Stimulated activated CD8-positive, alpha-beta memory T cell treated with anti-CD3 and anti-CD28 coated beads, Interleukin-12 subunit alpha, Interleukin-12 subunit beta, amount 100 ng/mL, for 1 hour (primary cell): ENCODE measurements around the gene TRAF3IP1.
"Not testable (repeated sequence)": the region's sequence is repeated elsewhere in the genome, so short reads cannot be mapped to it uniquely, and the experiment has no call there.

Experiments
- DNase-seq: peaks from one replicate; pipeline ENCODE4 v3.0.0-alpha.2; 2020; ENCODE audit warnings: low read depth

The TRAF3IP1 gene, protein sequence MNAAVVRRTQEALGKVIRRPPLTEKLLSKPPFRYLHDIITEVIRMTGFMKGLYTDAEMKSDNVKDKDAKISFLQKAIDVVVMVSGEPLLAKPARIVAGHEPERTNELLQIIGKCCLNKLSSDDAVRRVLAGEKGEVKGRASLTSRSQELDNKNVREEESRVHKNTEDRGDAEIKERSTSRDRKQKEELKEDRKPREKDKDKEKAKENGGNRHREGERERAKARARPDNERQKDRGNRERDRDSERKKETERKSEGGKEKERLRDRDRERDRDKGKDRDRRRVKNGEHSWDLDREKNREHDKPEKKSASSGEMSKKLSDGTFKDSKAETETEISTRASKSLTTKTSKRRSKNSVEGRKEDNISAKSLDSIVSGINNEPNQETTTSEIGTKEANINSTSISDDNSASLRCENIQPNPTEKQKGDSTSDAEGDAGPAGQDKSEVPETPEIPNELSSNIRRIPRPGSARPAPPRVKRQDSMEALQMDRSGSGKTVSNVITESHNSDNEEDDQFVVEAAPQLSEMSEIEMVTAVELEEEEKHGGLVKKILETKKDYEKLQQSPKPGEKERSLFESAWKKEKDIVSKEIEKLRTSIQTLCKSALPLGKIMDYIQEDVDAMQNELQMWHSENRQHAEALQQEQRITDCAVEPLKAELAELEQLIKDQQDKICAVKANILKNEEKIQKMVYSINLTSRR

DNA sequence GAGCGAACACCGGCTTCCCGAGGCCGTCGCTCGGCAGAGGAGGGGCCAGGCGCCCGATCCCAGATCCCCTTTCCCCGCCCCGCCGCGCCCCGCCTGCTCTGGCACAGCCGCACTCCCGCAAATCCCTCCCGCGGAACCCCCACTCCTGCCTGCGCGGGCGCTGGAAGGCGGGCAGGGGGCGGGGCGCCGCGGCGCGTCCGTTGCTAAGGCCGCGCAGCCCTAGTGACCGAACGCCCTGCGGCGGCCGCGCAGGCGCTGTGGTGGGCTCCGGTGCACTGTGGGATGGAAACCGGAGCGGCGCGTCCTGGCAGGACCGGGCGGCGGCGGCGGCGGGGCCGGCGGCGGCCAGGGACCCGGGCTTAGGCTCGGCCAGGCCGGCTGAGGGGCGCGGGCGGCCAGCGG is at the start of gene TRAF3IP1:
TSS of gene TRAF3IP1 (plus strand) at position 273 of the 402 bp plus-strand sequence. CDS start 145 bp downstream, outside the sequence.
- peak; percentile 74 for DNase-seq

DNA sequence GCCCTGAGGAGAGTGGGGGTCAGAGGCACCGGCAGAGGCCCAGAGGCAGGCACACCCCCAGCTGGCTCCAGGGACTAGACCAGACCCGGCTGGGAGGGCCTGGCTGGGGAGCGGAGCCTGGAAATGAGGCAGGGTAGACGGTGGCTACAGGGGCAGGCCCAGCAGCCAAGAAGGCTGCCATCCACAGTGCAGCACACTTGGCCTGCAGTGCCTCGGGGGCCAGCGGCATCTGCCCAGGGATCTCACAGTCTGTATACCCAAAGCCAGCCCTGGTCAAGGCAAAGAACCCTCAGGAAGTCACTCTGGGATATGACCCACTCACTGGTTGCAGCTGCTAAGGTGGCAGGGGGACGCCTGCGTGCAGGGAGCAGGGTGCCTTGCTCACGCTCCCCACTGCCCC is 49.7 kb upstream of the TRAF3IP1 start:
- DNase-seq, result no peak

DNA sequence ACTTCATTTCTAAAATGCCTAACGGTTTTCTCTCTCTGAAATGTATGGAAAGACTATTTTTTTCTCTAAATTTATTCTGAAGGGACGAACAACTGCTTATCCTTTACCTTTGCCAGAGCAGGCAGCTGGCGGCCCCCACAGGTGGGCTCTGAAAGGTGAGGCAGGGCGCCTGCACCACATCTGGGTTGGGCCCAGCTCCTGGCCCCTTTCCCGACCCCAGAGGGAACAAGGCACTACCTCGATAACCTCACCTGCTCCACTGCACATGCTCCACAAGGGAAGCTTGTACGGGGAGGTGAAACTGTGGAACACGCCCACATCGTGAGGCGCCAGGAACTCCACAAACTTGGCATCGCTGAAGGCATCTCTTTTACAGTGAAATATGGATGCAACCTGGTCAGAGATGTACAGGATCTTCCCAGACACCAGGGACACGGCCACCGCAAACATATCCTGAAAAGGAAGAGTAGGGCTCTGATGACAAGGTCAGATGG is 49.2 kb upstream of the TRAF3IP1 start:
- no peak for DNase-seq

DNA sequence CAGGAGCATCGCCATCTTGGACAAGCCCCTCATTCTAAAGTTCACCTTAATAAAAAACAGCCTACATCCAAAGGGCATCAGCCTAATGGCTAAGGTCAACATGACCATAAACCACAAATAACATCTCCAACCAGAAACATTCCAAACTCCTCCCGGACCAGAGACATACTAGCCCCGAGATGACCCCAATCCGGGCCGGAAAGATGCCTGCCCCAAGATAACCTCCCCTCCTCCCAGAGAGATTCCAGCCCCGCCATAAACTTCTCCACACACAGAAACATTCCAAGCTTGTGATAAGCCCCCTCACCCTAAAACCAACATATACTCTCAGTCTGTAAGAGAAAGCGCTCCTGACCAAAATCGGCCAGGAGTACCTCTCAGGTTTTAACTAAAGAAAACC is 48.6 kb upstream of the TRAF3IP1 start:
- not testable (repeated sequence) for DNase-seq

DNA sequence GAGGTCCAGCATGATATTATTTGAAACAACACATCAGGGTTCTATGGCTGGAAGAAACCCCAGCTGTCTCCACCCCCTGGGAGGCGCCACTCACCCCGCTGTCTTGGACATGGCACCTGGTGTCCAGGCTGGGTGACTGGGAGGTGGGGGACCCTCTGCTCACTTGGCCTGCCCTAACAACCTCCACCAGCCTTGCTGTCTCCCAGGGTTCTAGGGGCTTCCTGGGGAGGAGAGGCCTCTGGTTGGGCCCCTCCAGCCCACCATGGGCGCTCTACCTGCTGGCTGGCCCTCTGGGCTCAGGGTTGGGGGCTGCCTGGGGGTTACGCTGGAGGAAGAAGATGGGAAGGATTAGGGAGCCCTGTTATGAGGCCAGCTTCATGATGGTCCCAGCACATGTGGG is 48.2 kb upstream of the TRAF3IP1 start:
- DNase-seq, result no peak

DNA sequence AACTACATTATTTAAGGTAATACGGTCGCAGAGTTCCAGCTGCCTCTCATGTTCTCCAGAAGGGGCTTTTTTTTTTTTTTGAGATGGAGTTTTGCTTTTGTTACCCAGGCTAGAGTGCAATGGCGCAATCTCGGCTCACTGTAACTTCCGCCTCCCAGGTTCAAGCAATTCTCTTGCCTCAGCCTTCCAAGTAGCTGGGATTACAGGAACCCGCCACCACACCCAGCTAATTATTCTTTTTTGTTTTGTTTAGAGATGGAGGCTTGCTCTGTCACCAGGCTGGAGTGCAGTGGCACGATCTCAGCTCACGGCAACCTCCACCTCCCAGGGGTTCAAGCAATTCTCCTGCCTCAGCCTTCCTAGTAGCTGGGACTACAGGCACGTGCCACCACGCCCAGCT is 46.9 kb upstream of the TRAF3IP1 start:
- not testable (repeated sequence) for DNase-seq

DNA sequence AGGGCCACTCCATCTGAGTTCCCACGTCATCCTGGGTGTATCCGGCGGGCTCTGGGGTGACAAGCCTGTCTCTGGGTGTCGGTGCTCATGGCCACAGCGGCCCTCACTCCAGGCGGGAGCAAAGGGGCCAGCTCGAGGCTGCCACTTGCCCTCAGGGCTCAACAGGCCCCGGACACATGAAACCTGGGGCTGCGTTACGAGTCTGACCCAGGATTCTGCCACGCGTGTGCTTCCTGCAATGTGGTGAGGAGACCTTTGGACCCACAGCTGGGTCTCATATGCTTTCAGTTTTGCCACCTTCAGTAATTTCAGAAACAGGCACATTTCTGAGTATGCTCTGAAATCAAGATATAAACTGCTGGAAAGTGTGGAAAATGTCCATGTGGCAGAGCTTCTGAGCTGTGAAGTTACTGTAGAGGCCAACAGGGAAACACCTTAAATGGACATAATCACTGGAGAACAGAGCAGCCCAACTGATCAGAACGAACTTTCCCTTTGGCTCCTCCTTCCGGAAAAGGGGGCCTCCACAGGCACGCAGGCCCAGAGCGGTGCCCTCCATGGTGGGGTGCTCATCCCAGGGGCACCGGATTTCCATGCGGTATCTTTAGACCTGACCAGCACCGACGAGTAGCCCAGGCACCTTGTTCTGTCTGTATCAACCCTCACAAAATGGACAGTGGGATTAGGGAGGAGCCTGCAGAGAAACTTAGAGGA is 46.0 kb upstream of the TRAF3IP1 start:
- no peak for DNase-seq

DNA sequence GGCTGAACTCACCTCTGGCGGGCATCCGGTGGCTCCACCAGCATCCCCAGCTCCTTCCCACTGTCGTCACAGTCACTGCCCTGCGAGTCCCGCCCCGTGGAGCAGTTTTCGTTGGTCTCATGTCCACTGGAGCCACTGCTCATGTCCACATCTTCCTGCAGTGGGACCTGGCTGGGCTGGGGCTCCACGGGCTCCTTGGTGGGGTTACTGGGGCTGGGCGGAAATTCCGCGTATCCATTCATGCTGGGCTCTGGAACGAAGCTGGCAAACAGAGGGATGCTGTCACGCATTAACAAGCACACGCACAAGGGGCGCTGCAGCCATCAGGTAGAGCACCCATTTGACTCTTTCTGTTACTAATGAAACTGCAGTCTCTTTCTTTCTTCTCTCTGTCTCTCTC is 42.6 kb upstream of the TRAF3IP1 start:
- no peak for DNase-seq

DNA sequence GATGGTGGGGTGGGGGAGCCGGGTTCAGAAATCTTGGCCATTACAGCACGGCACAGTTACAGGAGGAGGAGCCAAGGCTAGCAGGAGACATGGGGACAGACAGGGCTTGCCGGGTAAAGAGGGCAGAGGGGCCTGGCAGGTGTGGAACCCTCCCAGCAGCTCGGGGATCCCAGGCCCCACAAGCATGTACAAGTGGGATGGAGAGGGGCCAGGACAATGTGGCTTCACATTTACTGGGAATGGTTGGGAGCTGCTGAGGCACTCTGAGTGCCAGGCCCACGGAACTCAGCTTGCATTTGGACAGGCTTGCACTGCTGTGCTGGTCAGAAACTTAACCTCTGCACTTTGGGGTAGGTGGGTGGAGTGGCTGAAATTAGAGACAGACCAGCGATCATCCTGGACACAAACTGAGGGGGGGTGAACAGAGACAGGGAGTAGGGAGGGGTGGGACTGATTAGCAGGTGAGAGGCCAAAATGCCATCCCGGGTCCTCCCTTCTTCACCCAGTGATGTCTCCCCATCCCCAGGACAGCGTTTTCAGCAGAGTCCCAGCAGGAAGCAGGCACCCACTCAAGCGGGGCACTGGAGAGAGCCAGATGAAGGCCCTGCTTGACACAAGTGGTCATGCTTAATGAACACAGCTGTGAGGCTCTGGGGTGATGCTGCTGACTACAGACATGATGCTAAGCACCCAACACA is 41.5 kb upstream of the TRAF3IP1 start:
- no peak for DNase-seq

DNA sequence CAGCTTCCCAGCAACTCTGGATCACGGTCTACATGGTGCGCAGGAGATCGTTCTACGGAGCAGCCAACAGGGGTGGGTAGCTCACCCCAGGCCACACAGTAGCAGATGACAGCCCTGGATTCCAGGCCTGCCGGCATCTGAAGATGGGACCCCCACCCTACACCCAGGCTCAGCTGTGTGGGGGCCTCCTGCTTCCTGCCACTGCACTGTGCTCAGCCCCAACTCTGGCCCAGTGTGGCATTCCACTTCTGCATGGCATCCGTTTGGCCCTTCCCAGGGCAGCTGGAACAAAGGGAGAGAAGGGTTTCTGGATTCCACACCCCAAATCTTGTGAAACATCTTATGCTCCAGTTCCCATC is 41.0 kb upstream of the TRAF3IP1 start:
- no peak for DNase-seq

DNA sequence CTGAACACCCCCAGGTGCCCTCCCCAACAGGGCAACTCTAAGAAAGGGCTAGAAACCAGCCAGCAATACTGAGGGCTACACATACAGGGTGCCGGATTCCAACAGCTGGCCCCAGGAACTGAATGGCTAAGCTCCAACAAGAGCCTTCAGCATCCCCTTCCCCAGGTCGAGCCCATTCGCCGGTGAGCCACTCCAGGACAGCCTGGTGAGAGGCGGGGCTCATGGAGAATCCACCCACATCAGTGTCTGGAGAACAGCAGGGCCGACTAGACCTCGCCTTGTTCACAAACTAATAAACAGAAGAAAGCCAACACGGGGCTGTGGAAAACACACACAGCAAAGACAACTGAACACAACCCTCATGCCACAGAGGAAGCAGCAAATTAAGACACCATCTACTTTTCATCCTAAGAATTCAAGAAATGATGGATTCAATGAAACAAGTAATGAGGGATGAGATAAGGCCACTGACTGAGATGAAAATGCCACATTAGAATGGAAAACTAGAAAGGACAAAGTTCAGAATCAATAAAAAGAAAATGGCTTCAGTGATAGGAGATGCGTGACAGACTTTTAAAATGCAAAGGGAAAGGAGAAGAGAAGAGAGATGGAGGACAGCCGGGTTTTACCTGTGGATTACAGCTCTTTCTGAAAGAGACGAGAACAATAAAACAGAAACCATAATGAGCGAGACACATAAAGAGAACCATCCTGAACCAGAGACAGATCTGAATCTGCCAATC is 40.1 kb upstream of the TRAF3IP1 start:
- no peak for DNase-seq

DNA sequence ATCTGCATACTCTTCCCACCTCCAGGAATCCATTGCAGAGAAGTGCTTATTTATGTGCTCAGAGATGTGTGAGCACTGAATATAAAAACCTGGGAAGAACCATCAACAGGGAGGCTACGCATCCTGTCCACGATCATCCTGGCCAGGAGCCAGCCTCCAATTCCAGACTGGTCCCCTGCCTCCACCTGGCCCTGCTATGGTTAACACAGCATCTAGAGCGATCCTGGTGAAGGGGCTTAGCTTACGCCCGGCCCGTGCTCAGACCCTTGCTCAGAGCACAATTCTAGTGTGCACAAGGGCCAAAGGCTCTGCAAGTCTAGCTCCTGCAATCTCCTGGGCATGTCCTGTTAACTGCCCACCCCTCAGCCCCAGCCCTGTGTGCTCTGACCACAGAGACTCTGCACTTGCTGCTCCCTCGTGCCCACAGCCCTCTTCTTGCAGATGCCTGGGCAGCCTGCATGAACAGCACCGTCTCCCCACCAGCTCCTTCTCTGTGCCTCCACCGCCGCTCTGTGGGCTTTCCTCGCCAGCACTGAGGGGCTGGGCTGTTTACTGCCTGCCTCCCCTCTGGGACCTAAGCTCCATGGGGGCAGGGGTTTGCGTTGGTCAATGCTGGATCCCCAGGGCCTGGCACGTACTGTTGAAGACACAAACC is 38.4 kb upstream of the TRAF3IP1 start:
- no peak for DNase-seq

DNA sequence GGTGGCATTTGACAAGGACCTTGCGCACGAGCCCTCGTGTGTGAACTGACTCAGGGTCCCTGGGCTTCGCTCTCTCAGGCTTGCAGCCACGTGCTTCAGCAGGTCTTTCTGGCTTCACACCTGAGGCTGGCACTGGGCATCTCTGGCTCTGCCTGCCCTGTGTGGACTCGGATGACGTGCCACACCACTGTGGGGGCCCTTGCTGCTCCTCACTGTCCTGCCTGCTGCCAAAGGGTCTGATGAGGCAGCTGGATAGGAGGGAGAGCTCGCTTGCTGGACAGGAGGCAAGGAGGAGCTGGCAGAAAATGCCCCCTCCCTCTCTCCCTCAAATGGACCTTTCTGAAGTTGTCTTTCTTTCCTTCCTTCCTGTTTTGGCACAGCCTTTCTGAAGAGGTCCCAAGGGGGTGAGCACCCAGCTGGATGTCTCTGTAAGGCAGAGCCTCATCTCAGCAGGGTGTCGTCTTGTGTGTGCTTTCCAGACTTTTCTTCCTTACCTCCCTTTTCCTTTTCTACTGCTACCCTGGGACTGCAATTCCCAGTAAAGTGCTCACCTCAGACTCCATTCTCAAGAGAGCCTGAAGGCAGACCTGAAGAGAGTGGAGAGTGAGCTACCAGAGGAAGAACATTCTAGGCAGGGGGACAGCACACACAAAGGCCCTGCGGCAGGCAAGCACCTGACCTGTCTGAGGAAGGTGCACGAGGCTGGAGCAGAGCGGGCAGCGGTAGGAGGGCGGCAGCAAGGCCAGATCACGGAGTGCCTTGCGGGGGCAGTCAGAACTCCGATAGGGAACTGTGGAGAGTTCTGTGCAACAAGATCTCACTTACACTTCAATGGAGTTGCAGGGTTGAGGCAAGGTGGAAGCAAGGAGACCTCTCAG is 37.2 kb upstream of the TRAF3IP1 start:
- DNase-seq, result no peak

DNA sequence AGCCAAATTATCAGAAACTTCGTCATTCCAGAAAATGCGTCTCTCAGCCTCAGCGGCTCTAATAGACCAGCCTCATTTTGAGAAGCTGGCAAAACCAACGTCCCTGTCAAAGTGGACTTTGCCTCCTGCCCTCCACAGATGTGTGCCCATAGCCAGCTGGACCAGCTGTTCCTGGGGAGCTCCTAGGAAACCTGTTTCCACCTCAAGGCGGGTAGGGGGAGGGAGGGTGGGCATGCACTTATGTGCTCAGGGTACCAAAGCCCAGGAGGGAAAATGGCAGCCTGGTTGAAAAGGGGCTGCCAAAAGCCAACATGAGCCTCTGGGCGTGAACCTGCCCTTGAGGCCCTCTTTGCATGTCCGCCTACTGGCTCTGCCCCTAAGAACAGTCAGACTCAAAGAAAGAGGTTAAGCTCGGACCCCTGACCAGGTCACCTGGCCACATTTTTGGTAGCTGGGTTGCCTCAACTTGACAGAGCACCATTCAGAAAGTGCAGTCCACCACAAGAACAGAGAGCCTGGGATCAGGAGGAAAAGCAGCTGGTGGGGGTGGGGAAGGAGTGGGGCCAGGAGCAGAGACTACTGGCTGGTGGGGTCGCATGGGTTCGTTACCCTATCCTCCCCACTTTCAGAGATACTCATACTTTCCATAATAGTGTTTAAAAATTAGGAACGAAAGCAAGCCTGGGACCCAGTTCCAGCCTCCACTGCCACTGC is 35.4 kb upstream of the TRAF3IP1 start:
- DNase-seq, result no peak

DNA sequence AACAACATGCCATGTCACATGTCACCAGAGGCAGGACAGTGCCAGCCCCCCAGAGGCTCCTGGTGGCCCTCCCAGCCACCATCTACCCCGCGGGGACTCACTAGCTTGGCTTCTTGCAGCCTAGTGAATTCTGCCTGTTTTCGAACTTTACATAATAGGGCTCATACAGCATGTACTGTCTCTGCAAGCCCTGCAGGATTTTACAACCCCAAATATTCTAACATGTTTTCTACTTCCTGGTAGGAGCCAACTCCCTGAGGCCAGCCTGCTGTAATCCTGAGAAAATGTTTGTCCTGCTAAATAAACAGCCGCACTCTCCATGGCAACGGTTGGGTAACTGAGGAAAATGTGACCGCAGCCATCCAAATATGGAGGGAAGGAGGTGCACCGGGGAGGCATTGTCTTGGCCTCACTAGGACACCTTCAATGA is 34.6 kb upstream of the TRAF3IP1 start:
- no peak for DNase-seq

DNA sequence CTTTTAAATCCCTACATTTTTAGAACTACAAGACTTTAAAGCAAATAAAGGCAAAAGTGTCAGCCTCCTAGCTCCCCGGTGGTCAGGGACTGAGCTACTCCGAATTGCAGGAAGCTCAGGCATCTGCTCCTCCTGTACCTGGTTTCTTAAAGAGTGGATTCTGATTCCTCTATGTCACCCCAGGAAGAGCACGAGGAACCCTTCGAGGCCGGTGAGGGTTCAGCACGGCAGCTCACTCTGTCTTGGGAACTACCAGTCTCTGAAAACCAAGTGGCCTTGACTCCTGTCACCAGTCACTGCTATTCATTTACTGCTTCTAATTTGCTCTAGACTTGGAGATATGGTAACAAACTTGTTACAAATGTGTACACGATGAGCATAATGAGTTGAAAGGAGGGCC is 34.2 kb upstream of the TRAF3IP1 start:
- no peak for DNase-seq

DNA sequence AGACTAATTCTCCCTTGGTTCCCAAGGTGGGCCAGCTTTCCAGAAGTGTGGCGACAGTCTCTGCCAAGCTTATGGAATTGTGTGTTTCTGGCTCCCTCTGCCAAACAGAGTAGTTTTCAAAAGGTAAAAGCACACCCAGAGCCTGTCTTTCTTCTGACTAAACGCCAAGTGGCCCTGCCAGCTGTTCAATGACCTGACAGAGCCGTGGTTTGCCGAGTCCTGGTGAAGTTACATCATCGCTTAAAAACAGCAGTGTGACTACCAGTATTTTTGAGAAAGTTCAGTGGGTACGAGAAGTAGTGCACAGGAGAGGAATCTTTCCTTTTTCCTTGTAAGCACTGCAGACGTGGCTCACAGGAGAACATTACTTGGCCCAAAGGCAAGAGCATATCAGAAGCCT is 33.8 kb upstream of the TRAF3IP1 start:
- no peak for DNase-seq

DNA sequence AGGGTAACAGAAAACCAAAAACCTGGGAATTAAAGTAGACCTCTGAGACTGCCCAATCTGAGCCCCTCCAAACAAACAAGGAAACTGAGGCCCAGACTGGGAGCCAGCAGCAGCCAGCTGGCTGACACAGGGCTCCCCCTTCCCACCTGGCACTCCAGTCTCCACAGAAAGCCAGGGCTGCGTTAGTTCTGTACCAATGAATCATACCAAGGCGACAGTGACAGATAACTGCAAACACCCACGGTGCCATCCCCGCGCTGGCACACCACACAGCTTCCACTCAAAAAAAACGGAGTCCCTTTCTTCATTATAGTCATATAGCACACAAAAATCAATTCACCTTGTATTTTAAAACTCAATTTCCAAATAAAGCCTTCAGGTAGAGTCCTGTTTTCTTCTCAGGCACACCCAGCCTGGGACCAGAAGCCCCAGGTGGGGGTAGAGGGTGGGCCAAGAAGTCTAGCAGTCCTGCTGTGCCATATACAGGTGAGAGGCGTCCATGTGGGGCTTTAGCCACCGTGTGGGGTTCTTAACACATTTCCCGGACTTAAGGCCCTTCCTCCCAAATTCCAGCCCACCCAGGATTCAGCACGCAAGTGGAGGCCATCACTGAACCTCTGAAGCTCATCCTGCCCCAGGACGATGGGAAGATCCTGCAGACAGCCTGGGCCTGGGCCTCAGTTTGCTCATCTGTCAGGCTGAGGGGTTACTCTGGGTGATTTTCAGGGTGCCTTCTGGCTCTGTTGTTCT is 33.2 kb upstream of the TRAF3IP1 start:
- DNase-seq, result no peak
